ENCODE results near the gene ZBED5.

Gene ZBED5

DNA sequence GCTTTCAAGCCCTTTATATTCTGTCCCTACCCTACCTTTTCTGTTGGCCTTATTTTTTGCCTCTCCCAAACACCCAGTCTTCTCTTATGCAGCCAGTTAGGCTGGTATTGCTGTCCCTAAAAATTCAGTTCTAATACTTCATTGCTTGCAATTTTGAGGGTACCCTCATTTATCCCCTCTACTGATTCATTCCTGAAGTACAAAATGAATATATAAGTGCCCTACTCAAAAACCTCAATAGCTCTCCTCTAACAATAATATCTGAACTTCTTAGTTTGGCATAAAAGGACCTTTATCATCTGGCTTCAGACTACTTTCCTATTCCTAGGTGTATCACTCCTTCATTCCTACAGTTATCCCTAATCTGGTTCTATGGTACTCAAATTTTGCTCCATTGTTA is 43.9 kb downstream of the ZBED5 start:
- Histone ChIP-seq H3K27ac (replicated peaks) (no peak overlapping the region), H3K27me3 (ENCODE audit: insufficient read depth, poor library complexity, severe bottlenecking) (no peaks in the 10 kb centered on the region), H3K4me3 (replicated peaks; ENCODE audit: insufficient read depth, low read length) (no peak overlapping the region)
- no peak for DNase-seq (ENCODE audit: low read depth in 1 of 2, low spot score in 1 of 2)
- TF ChIP-seq POLR2AphosphoS5 (IDR thresholded peaks at IDR 0.05; ENCODE audit: low read depth): no peak

DNA sequence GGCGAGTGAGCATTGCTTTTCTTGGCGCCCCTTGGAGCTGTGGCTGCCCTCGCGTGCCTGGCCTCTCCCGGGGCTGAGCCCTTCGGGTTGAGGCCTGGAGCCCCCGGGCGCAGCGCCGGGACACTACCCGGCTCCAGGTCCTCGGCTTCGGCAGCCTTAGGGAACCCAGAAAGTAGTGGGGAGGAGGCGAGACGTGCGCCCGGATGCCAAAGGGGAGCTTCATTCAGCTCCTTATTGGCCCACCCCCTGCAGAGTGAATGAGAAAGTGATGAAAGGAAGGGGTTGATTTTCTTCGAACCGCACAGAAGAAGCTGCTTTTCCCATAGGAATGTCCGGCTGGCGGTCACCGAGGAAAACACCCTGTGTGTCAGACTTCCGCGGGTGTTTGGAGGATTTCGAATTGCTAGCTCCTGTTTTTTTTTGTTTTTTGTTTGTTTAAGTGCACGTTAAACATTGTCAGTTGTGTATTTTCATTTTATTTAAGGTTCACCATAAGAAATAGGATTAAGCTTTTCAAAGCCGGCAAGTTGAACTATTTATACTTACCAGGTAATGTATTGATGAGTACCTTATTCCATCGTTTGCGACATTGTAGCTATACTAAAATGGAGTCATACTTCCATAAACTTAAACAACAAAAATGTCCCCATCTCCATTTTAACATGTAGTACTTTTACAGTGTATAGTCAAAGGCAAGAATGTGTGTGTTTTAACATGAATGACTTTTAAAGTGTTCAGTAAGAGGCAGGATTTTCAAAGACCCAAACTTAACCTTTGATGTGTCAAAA is 48.3 kb downstream of the ZBED5 start:
- no peaks in the 10 kb centered on the region for H3K27me3 ChIP-seq (ENCODE audit: insufficient read depth, poor library complexity, severe bottlenecking)
- TF ChIP-seq, protein P1, sequence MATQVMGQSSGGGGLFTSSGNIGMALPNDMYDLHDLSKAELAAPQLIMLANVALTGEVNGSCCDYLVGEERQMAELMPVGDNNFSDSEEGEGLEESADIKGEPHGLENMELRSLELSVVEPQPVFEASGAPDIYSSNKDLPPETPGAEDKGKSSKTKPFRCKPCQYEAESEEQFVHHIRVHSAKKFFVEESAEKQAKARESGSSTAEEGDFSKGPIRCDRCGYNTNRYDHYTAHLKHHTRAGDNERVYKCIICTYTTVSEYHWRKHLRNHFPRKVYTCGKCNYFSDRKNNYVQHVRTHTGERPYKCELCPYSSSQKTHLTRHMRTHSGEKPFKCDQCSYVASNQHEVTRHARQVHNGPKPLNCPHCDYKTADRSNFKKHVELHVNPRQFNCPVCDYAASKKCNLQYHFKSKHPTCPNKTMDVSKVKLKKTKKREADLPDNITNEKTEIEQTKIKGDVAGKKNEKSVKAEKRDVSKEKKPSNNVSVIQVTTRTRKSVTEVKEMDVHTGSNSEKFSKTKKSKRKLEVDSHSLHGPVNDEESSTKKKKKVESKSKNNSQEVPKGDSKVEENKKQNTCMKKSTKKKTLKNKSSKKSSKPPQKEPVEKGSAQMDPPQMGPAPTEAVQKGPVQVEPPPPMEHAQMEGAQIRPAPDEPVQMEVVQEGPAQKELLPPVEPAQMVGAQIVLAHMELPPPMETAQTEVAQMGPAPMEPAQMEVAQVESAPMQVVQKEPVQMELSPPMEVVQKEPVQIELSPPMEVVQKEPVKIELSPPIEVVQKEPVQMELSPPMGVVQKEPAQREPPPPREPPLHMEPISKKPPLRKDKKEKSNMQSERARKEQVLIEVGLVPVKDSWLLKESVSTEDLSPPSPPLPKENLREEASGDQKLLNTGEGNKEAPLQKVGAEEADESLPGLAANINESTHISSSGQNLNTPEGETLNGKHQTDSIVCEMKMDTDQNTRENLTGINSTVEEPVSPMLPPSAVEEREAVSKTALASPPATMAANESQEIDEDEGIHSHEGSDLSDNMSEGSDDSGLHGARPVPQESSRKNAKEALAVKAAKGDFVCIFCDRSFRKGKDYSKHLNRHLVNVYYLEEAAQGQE (IDR thresholded peaks at IDR 0.05; ENCODE audit: insufficient replicate concordance, low read depth): peak; percentile 8
- TF ChIP-seq SPI1 (IDR thresholded peaks at IDR 0.05; ENCODE audit: borderline replicate concordance, low read depth) (no peak), POLR2AphosphoS5 (IDR thresholded peaks at IDR 0.05; ENCODE audit: low read depth) (no peak)
- DNase-seq (ENCODE audit: low read depth in 1 of 2, low spot score in 1 of 2): no peak
- H3K27ac ChIP-seq (replicated peaks): peak overlapping the region; percentile 95
- H3K4me3 ChIP-seq (replicated peaks; ENCODE audit: insufficient read depth, low read length): peak overlapping the region; percentile 40

DNA sequence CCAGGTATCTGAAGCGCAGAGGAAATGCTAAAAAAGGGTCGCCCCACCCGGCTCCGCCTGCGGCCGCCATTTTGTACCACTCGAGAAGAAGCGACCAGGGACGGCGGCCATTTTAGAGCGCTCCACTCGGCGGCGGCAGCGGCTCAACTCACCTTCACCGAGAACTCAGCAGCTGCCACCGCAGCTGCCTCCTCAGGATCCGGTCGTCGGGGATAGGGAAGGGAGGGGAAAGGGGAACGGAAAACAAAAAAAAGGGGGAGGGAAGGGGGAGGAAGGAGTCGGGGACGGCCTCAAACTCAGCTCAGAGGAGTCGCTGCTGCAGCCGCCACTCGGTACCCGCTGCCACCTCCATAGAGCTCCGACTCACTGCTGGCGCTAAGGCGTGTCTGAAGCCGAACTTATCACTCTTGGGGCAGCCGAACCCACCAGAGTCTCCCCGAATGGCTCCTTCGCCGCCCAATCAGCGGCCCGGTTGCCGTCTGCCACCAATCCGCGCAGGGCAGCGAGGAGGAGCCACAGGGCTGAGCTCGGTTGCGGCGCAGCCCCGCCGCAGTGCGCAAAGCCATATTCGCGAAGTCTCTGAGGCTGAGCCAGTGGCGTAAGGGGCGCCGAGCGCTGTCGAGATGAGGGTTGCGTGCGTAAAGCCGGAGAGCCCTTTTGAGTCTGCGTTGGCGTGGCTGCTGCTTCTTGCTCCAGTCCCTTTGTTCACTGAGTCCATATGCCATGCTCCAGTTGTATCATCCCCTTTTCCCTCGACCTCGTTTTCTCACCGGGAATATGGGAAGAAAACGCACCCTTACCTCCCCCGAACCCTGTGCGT is 49.1 kb downstream of the ZBED5 start, which contains the start of gene EIF4G2:
TSS of gene EIF4G2 (minus strand) at position 374 of the 820 bp plus-strand sequence.
- H3K27me3 ChIP-seq (ENCODE audit: insufficient read depth, poor library complexity, severe bottlenecking): no peaks in the 10 kb centered on the region
- H3K27ac ChIP-seq (replicated peaks): peak within 1 kb of the TSS; percentile 95
- peak within 1 kb of the TSS; percentile 86 for H3K4me3 ChIP-seq (replicated peaks; ENCODE audit: insufficient read depth, low read length)
- TF ChIP-seq SPI1 (IDR thresholded peaks at IDR 0.05; ENCODE audit: borderline replicate concordance, low read depth): no peak; the same call in 1 of the 2 replicates
- peak; percentile 99 for TF ChIP-seq POLR2AphosphoS5 (IDR thresholded peaks at IDR 0.05; ENCODE audit: low read depth)
- TF ChIP-seq GABPA (IDR thresholded peaks at IDR 0.05; ENCODE audit: low read depth): 0 out of 2 replicates have a peak, but pooled peaks have one; percentile 20
- TF ChIP-seq, protein P1 (IDR thresholded peaks at IDR 0.05; ENCODE audit: insufficient replicate concordance, low read depth): peak; percentile 68
- TF ChIP-seq, protein P2, sequence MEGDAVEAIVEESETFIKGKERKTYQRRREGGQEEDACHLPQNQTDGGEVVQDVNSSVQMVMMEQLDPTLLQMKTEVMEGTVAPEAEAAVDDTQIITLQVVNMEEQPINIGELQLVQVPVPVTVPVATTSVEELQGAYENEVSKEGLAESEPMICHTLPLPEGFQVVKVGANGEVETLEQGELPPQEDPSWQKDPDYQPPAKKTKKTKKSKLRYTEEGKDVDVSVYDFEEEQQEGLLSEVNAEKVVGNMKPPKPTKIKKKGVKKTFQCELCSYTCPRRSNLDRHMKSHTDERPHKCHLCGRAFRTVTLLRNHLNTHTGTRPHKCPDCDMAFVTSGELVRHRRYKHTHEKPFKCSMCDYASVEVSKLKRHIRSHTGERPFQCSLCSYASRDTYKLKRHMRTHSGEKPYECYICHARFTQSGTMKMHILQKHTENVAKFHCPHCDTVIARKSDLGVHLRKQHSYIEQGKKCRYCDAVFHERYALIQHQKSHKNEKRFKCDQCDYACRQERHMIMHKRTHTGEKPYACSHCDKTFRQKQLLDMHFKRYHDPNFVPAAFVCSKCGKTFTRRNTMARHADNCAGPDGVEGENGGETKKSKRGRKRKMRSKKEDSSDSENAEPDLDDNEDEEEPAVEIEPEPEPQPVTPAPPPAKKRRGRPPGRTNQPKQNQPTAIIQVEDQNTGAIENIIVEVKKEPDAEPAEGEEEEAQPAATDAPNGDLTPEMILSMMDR (IDR thresholded peaks at IDR 0.05; ENCODE audit: insufficient read depth, low read length): no peak
- peak; percentile 95 to 98 for DNase-seq (ENCODE audit: low read depth in 1 of 2, low spot score in 1 of 2)

DNA sequence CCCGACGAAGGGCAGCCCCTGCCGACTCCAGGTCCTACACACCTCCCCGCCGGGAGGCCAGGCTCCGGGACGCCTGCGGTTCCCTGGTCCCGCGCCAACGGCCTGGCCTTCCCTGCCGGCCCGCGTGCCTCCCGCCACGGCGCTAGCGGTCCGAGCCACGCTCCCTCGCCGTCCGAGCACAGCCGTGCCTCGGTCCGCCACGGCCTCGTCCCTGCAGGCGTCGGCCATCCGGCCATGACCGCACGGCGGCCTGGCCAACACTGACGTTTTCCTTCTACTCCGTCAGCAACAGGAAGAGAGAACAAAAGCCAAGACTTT is 49.7 kb downstream of the ZBED5 start:
- Histone ChIP-seq H3K27me3 (ENCODE audit: insufficient read depth, poor library complexity, severe bottlenecking) (no peaks in the 10 kb centered on the region), H3K4me3 (replicated peaks; ENCODE audit: insufficient read depth, low read length) (peak overlapping the region; percentile 86)
- no peak for DNase-seq (ENCODE audit: low read depth in 1 of 2, low spot score in 1 of 2)

More for the DNA sequence above, 49.7 kb downstream of the ZBED5 start:
- H3K27ac ChIP-seq (replicated peaks): peak overlapping the region; percentile 95
- TF ChIP-seq SPI1 (IDR thresholded peaks at IDR 0.05; ENCODE audit: borderline replicate concordance, low read depth) (no peak), POLR2AphosphoS5 (IDR thresholded peaks at IDR 0.05; ENCODE audit: low read depth) (0 out of 2 replicates have a peak, but pooled peaks have one; percentile 6)
- TF ChIP-seq, protein P1 (IDR thresholded peaks at IDR 0.05; ENCODE audit: insufficient replicate concordance, low read depth): no peak
- TF ChIP-seq, protein P2 (IDR thresholded peaks at IDR 0.05; ENCODE audit: insufficient read depth, low read length): no peak
